Gastroesophageal sphincter (tissue), 4 donors: ENCODE results near the gene AFG1L. TPM values are rescaled to one million over a fixed set of nuclear protein-coding genes. Genes with fewer than 3 reads are reported as not detected.

Source experiments
- ATAC-seq: fragments of 150-250 bp; one replicate; pipeline ENCODE4 v1.9.1; 2016; ENCODE audit warnings: mild to moderate bottlenecking, moderate library complexity
- H3K27ac ChIP-seq, 4 donors: fragments of 200-600 bp; sonication (generic) in 3 of 4; 1 replicate in 3 of 4; 2 replicates in 1 of 4; pipeline ENCODE4 v1.5.1; 2016 to 2019
- H3K27me3 ChIP-seq: fragments of 200-600 bp; sonication (generic); one replicate; pipeline ENCODE4 v1.5.1; 2019
- H3K36me3 ChIP-seq, 2 donors: fragments of 200-600 bp; sonication (generic); one replicate each; pipeline ENCODE4 v1.5.1; 2019; ENCODE audit warnings: control low read depth in 1 of 2
- H3K4me1 ChIP-seq, 3 donors: fragments of 200-600 bp; sonication (generic); 1 replicate in 2 of 3; 2 replicates in 1 of 3; pipeline ENCODE4 v1.5.1; 2016 to 2019; ENCODE audit warnings: control low read depth in 2 of 3
- H3K4me3 ChIP-seq, 2 donors: fragments of 200-600 bp; sonication (generic); one replicate each; pipeline ENCODE4 v1.5.1; 2019; ENCODE audit warnings: mild to moderate bottlenecking in 1 of 2, moderate library complexity in 1 of 2
- H3K9me3 ChIP-seq, 3 donors: fragments of 200-600 bp; sonication (generic); one replicate each; pipeline ENCODE4 v1.5.1; 2017 to 2019; ENCODE audit warnings: control low read depth in 2 of 3
- CTCF ChIP-seq, 4 experiments: fragments of 200-600 bp in 2 of 4; fragments of 450-650 bp in 2 of 4; sonication (generic) in 1 of 4; IDR thresholded peaks; one replicate each; pipeline ENCODE4 v1.5.1; 2017 to 2019; ENCODE audit warnings: antibody characterized with exemption in 4 of 4, mild to moderate bottlenecking in 2 of 4, moderate library complexity in 2 of 4
- EP300 ChIP-seq: sonication (generic); formaldehyde crosslinking; IDR thresholded peaks from one replicate; pipeline ENCODE4 v1.6.1; 2017; ENCODE audit warnings: antibody characterized with exemption, mild to moderate bottlenecking
- POLR2A ChIP-seq, 2 donors: fragments of 450-650 bp; IDR thresholded peaks; one replicate each; pipeline ENCODE4 v1.6.1; 2017; ENCODE audit warnings: antibody characterized with exemption in 2 of 2, mild to moderate bottlenecking in 2 of 2, moderate library complexity in 1 of 2
- POLR2AphosphoS5 ChIP-seq: sonication (generic); formaldehyde crosslinking; IDR thresholded peaks from one replicate; pipeline ENCODE4 v1.6.1; 2017; ENCODE audit warnings: antibody characterized with exemption
- WGBS, 2 donors: methylation state at CpG; one replicate each; pipeline ENCODE4 v1.1.5; 2018; ENCODE audit warnings: low coverage in 1 of 2; 5-methylcytosine and 5-hydroxymethylcytosine counted together
- small RNA-seq, 4 donors: library from RNA; depleted of rRNA; stranded (forward); fragments of <200 nt; gene quantifications; one replicate each; pipeline ENCODE3, GENCODE V24; 2016
- total RNA-seq, 4 donors: library from RNA; depleted of rRNA; stranded (reverse); fragments of >200 nt; gene quantifications; one replicate each; pipeline ENCODE4 v1.1.0, GENCODE V29; 2016

AFG1L gene
- total RNA-seq, 4 donors from 2014 or later, result 1.6 to 7.6 (median 5.7) TPM

GRCh38 chr6:108568101-108568500 lies 273.2 kb downstream of the AFG1L start:
- H3K4me1 ChIP-seq, result peaks cover 21 to 96% (median 23%) of the 10 kb centered on the region in 3 donors
- no peak for TF ChIP-seq EP300
- TF ChIP-seq POLR2A (IDR thresholded peaks at IDR 0.05), result no peak
- TF ChIP-seq POLR2AphosphoS5, result no peak
- TF ChIP-seq CTCF (IDR thresholded peaks at IDR 0.05), result no peak
- no peak overlapping the region for H3K4me3 ChIP-seq
- no peak for ATAC-seq
- peaks cover 0 to 64% of the 10 kb centered on the region in 2 donors for H3K36me3 ChIP-seq
- WGBS, 2 donors, result 85 to 88% methylated on average over 5 of the region's 5 CpGs
- no peaks in the 10 kb centered on the region for H3K9me3 ChIP-seq
- H3K27ac ChIP-seq, result peak overlapping the region in 2 of 4 donors; percentile 99 to 100
- H3K27me3 ChIP-seq, result no peaks in the 10 kb centered on the region

DNA sequence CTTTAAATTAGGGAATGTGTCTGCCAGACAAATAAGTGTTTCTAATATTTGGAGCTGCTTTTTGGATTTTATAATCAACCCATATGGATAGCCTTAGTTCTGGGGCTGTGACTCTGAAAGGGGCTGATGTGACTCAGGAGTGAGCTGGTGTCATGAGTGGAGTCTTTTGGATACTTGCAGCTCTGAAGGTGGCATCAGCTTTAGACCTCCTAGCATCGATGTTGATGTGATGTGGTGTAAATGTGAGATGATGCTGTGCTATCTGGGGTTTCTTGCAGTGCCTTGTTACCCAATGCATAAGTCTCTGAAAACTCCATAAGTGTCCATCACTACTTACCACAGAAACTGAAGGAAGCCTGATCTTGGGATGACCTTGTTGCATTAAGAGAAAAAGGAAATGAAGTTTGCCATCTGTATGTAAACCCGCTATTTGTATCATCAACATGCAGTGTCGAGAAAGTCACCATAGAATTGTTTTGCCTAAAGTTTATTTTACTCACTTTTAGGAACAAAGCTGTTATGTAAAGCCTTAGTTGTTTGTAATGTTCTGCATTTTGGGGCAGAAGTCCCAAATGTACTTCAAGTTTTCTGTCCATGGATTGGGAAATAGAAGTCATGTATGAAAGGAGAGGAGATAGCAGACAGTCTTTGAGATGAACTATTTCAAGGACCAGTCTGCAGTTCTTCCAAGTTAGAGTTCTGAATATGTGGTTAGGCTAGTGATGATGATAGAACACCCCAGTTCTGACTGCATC lies 273.9 kb downstream of the AFG1L start:
- 84 to 91% methylated on average over 2 of the region's 3 CpGs for WGBS, 2 donors
- H3K4me1 ChIP-seq, result peaks cover 21 to 98% (median 23%) of the 10 kb centered on the region in 3 donors
- no peak for TF ChIP-seq EP300
- peak; percentile 2 for TF ChIP-seq POLR2AphosphoS5
- no peak overlapping the region for H3K4me3 ChIP-seq
- ATAC-seq, result no peak
- H3K27ac ChIP-seq, result peak overlapping the region in 3 of 4 donors; percentile 8 to 100 (median 99)
- no peaks in the 10 kb centered on the region for H3K9me3 ChIP-seq
- no peaks in the 10 kb centered on the region for H3K27me3 ChIP-seq
- H3K36me3 ChIP-seq, result peaks cover 0 to 70% of the 10 kb centered on the region in 2 donors

GRCh38 chr6:108570517-108570916 lies 275.7 kb downstream of the AFG1L start:
- Histone ChIP-seq H3K27ac (peak overlapping the region in 1 of 4 donors; percentile 0), H3K4me3 (no peak overlapping the region), H3K27me3 (no peaks in the 10 kb centered on the region), H3K4me1 (peaks cover 21 to 98% (median 31%) of the 10 kb centered on the region in 3 donors), H3K9me3 (no peaks in the 10 kb centered on the region), H3K36me3 (peaks cover 0 to 70% of the 10 kb centered on the region in 2 donors)
- no peak for TF ChIP-seq CTCF (IDR thresholded peaks at IDR 0.05)
- TF ChIP-seq EP300, result no peak
- TF ChIP-seq POLR2AphosphoS5, result no peak
- no peak for TF ChIP-seq POLR2A (IDR thresholded peaks at IDR 0.05)
- ATAC-seq, result no peak
- 100% methylated on average over 1 of the region's 1 CpG for WGBS, 2 donors

DNA sequence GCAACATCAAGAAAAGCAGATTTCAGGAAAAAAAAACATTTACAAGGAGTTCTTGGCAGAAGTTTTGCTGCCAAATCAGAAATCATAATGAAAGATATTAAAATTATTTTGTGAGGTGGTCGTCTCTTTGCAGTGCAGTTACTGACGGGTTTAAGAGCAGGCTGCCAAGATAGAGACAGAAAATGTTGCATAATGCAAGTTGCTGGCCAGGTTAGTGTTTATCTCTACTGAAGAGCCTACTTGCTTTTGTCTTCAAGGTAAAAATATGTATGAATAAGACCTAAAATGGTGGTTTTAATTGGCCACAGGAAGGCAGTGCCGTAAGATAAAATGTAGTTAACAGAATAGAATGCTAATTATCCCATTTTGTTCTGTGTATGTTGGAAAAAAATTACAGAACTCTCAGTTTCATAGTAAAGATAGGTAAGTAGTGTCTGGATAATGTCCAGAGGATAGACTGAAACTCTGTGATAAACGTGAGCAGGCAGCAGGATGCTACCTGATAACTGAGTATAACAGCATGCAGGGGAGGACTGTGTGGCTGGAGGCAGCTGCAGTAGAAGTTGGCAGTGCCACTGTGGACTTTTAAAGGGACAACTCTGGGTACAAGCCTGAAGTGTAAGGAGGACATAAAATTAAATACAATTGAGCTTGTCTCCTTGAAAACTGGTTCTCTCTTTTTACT lies 279.7 kb downstream of the AFG1L start:
- WGBS, 2 donors, result 27 to 34% methylated on average over 4 of the region's 4 CpGs
- no peaks in the 10 kb centered on the region for H3K9me3 ChIP-seq
- no peaks in the 10 kb centered on the region for H3K27me3 ChIP-seq
- H3K36me3 ChIP-seq, result peaks cover 0 to 52% of the 10 kb centered on the region in 2 donors
- peak overlapping the region in 1 of 4 donors; percentile 25 for H3K27ac ChIP-seq
- TF ChIP-seq CTCF (IDR thresholded peaks at IDR 0.05), result no peak
- TF ChIP-seq POLR2A (IDR thresholded peaks at IDR 0.05), result no peak
- no peak for TF ChIP-seq EP300
- no peak for TF ChIP-seq POLR2AphosphoS5
- no peak for ATAC-seq
- H3K4me1 ChIP-seq, result peaks cover 24 to 100% (median 30%) of the 10 kb centered on the region in 3 donors
- H3K4me3 ChIP-seq, result no peak overlapping the region

Small RNAs within 50 kb of the gene (small RNA-seq; reads per million reads assigned to genes)
- gene AL356121.1, result 0 reads per million in 4 donors
- 0 reads per million in 4 donors for gene AL391646.1
- 0 reads per million in 4 donors for gene RNA5SP212
- gene RNU6-1144P, result 0 reads per million in 4 donors
- 0 reads per million in 4 donors for gene RNU6-770P
- gene Z98742.2, result 0 reads per million in 4 donors

Other genes with a start within 250 kb of the AFG1L start
- 10 to 100 TPM; 44.6 to 78.1 (median 55.5) TPM for gene OSTM1, start 220.3 kb upstream of the AFG1L start, total RNA-seq
- gene NR2E1, start 129.0 kb upstream of the AFG1L start, total RNA-seq, result not detected
- 100 to 1,000 TPM; 141 to 183 (median 160) TPM for gene SNX3, start 34.0 kb upstream of the AFG1L start, total RNA-seq